H1 (cell line): ENCODE results near the gene TMEM25. TPM values are rescaled to one million over a fixed set of nuclear protein-coding genes. Genes with fewer than 3 reads are reported as not detected.

ENCODE experiments used
- CTCF ChIA-PET: fragments of 300-600 bp; sonication (Branson Sonifier 250); formaldehyde crosslinking; loops from one replicate; lab custom pipeline; 2021; ENCODE audit not compliant: partially characterized antibody; lab: Charles Lee
- POLR2A ChIA-PET: fragments of 300-600 bp; sonication (Branson Sonifier 250); formaldehyde crosslinking; loops from one replicate; lab custom pipeline; 2021; ENCODE audit warnings: inconsistent platforms; ENCODE audit not compliant: partially characterized antibody; lab: Charles Lee
- DNase-seq, 2 experiments: peaks; one replicate each; pipeline versions ENCODE4 v3.0.0 to v3.0.0-alpha.2; 2010 to 2022; ENCODE audit warnings: low spot score in 2 of 2, low read depth in 1 of 2, mixed read lengths in 1 of 2
- FAIRE-seq: peaks from 2 replicates; lab custom pipeline; 2011; peaks lifted over from hg19 to GRCh38; lab: Jason Lieb, UNC
- H2AFZ ChIP-seq: 2 replicates; pipeline ENCODE4 v1.8.1; 2012; ENCODE audit warnings: low read length, inconsistent platforms
- H2AK5ac ChIP-seq: 2 replicates; pipeline ENCODE4 v1.6.1; 2013; ENCODE audit warnings: low read depth, low read length
- H2BK120ac ChIP-seq: replicated peaks from 2 replicates; pipeline ENCODE3; 2013; ENCODE audit warnings: low read depth, low read length, inconsistent platforms
- H2BK12ac ChIP-seq: 2 replicates; pipeline ENCODE4 v1.6.1; 2013; ENCODE audit warnings: low read depth, low read length
- H2BK15ac ChIP-seq: 2 replicates; pipeline ENCODE4 v1.6.1; 2013; ENCODE audit warnings: low read length
- H2BK20ac ChIP-seq: 2 replicates; pipeline ENCODE4 v1.6.1; 2013; ENCODE audit warnings: low read length
- H2BK5ac ChIP-seq: 2 replicates; pipeline ENCODE4 v1.6.1; 2013; ENCODE audit warnings: low read depth, low read length
- H3K14ac ChIP-seq: 2 replicates; pipeline ENCODE4 v1.6.1; 2013; ENCODE audit warnings: inconsistent platforms; ENCODE audit not compliant: insufficient read length
- H3K18ac ChIP-seq: 2 replicates; pipeline ENCODE4 v1.6.1; 2013; ENCODE audit warnings: low read length; ENCODE audit errors: extremely low read depth
- H3K23ac ChIP-seq: 2 replicates; pipeline ENCODE4 v1.6.1; 2013; ENCODE audit warnings: inconsistent platforms; ENCODE audit not compliant: insufficient read length
- H3K23me2 ChIP-seq: 2 replicates; pipeline ENCODE4 v1.6.1; 2013; ENCODE audit warnings: low read depth, low read length
- H3K27ac ChIP-seq: 2 replicates; pipeline ENCODE4 v1.6.1; 2011; ENCODE audit warnings: low read depth, low read length, inconsistent platforms
- H3K27me3 ChIP-seq, 4 experiments: replicated peaks in 1 of 4; 1 replicate in 1 of 4; 2 replicates in 3 of 4; pipeline versions ENCODE4 v1.6.1 to v1.8.1; 2011 to 2013; ENCODE audit warnings: low read length in 3 of 4, mild to moderate bottlenecking in 3 of 4, inconsistent platforms in 2 of 4, mixed read lengths in 2 of 4, moderate library complexity in 1 of 4; ENCODE audit not compliant: control insufficient read depth in 3 of 4, insufficient read depth in 3 of 4; ENCODE audit errors: extremely low read depth in 1 of 4
- H3K36me3 ChIP-seq, 4 experiments: 2 replicates each; pipeline versions ENCODE4 v1.6.1 to v1.8.1; 2011 to 2013; ENCODE audit warnings: mild to moderate bottlenecking in 4 of 4, low read length in 3 of 4, moderate library complexity in 2 of 4, control low read depth in 1 of 4, inconsistent platforms in 1 of 4; ENCODE audit not compliant: insufficient read depth in 4 of 4, control insufficient read depth in 2 of 4
- H3K4ac ChIP-seq: replicated peaks from 2 replicates; pipeline ENCODE3; 2013; ENCODE audit warnings: low read length, low read depth, mixed read lengths, inconsistent platforms; ENCODE audit not compliant: insufficient read length
- H3K4me1 ChIP-seq, 4 experiments: replicated peaks in 1 of 4; 1 replicate in 1 of 4; 2 replicates in 3 of 4; pipeline versions ENCODE4 v1.6.1 to v1.8.1; 2011 to 2013; ENCODE audit warnings: low read length in 3 of 4, inconsistent platforms in 2 of 4, mixed read lengths in 1 of 4; ENCODE audit not compliant: insufficient read depth in 4 of 4, control insufficient read depth in 3 of 4
- H3K4me2 ChIP-seq, 2 experiments: 2 replicates each; pipeline versions ENCODE4 v1.6.1 to v1.8.1; 2011 to 2013; ENCODE audit warnings: low read depth in 2 of 2, low read length in 2 of 2, control low read depth in 1 of 2, inconsistent platforms in 1 of 2, mild to moderate bottlenecking in 1 of 2; ENCODE audit not compliant: insufficient read depth in 1 of 2
- H3K4me3 ChIP-seq, 4 experiments: fragments of 200-600, 300-600 bp in 1 of 4; sonication (generic), shearing (Covaris generic), sonication (Bioruptor Twin) in 1 of 4; 2 replicates each; pipeline versions ENCODE4 v1.5.1 to v1.8.1; 2011 to 2016; ENCODE audit warnings: low read length in 4 of 4, low read depth in 3 of 4, control low read depth in 2 of 4, inconsistent platforms in 2 of 4, mild to moderate bottlenecking in 2 of 4, mixed read lengths in 1 of 4, moderate library complexity in 1 of 4; ENCODE audit not compliant: insufficient read depth in 2 of 4; ENCODE audit errors: extremely low read depth in 1 of 4
- H3K56ac ChIP-seq: replicated peaks from 2 replicates; pipeline ENCODE3; 2013; ENCODE audit warnings: low read depth, mild to moderate bottlenecking, mixed read lengths, low read length, inconsistent platforms; ENCODE audit not compliant: insufficient read length
- H3K79me1 ChIP-seq: 2 replicates; pipeline ENCODE4 v1.6.1; 2013; ENCODE audit warnings: low read depth, low read length, control low read depth
- H3K79me2 ChIP-seq, 2 experiments: 2 replicates each; pipeline versions ENCODE4 v1.6.1 to v1.8.1; 2012 to 2013; ENCODE audit warnings: low read length in 2 of 2, mild to moderate bottlenecking in 2 of 2, inconsistent platforms in 1 of 2; ENCODE audit not compliant: insufficient read depth in 2 of 2, control insufficient read depth in 1 of 2
- H3K9ac ChIP-seq, 4 experiments: replicated peaks in 1 of 4; 1 replicate in 1 of 4; 2 replicates in 3 of 4; pipeline versions ENCODE4 v1.6.1 to v1.8.1; 2011 to 2013; ENCODE audit warnings: low read depth in 3 of 4, low read length in 3 of 4, control low read depth in 2 of 4, mild to moderate bottlenecking in 2 of 4, moderate library complexity in 2 of 4, inconsistent platforms in 1 of 4; ENCODE audit errors: extremely low read depth in 1 of 4
- H3K9me3 ChIP-seq, 2 experiments: 2 replicates each; pipeline versions ENCODE4 v1.6.1 to v1.8.1; 2012 to 2013; ENCODE audit warnings: mild to moderate bottlenecking in 2 of 2, moderate library complexity in 2 of 2, control low read depth in 1 of 2, inconsistent platforms in 1 of 2, low read depth in 1 of 2, low read length in 1 of 2, mixed read lengths in 1 of 2; ENCODE audit not compliant: insufficient read depth in 2 of 2
- H4K20me1 ChIP-seq, 2 experiments: replicated peaks in 1 of 2; 2 replicates each; pipeline versions ENCODE3 to v1.8.1; 2011 to 2013; ENCODE audit warnings: inconsistent platforms in 2 of 2, low read length in 2 of 2, mild to moderate bottlenecking in 1 of 2; ENCODE audit not compliant: insufficient read depth in 2 of 2, control insufficient read depth in 1 of 2
- H4K5ac ChIP-seq: 2 replicates; pipeline ENCODE4 v1.6.1; 2013; ENCODE audit warnings: low read length, low read depth, mixed read lengths, inconsistent platforms; ENCODE audit not compliant: insufficient read length
- H4K8ac ChIP-seq: 2 replicates; pipeline ENCODE4 v1.8.0; 2013; ENCODE audit warnings: mild to moderate bottlenecking, moderate library complexity, low read length, inconsistent platforms; ENCODE audit not compliant: insufficient read depth; ENCODE audit errors: extremely low read depth
- H4K91ac ChIP-seq: replicated peaks from 2 replicates; pipeline ENCODE3; 2013; ENCODE audit warnings: low read length, mixed read lengths, inconsistent platforms; ENCODE audit not compliant: insufficient read length
- CBX8 ChIP-seq: fragments of 300-800, 300-1000 bp; sonication (generic); IDR thresholded peaks from 2 replicates; pipeline ENCODE4 v1.7.1; 2016; ENCODE audit warnings: low read depth, low read length, borderline replicate concordance
- EGR1 ChIP-seq: IDR thresholded peaks from 2 replicates; pipeline ENCODE4 v1.6.1; 2011; ENCODE audit warnings: low read depth, low read length, borderline replicate concordance
- GABPA ChIP-seq: IDR thresholded peaks from 2 replicates; pipeline ENCODE4 v1.6.1; 2011; ENCODE audit warnings: mild to moderate bottlenecking, low read length, moderate library complexity, borderline replicate concordance; ENCODE audit not compliant: insufficient read depth
- KDM5A ChIP-seq: fragments of 200-600 bp; IDR thresholded peaks from 2 replicates; pipeline ENCODE4 v1.7.1; 2012; ENCODE audit warnings: mild to moderate bottlenecking, low read length, inconsistent platforms, mixed read lengths
- POLR2AphosphoS5 ChIP-seq: IDR thresholded peaks from 2 replicates; pipeline ENCODE4 v1.6.1; 2011; ENCODE audit warnings: low read depth, low read length
- RAD21 ChIP-seq, 2 experiments: IDR thresholded peaks in 1 of 2; conservative IDR thresholded peaks in 1 of 2; 2 replicates each; pipeline ENCODE4 v1.6.1; 2011; ENCODE audit warnings: low read depth in 2 of 2, low read length in 2 of 2, improper control_type of control experiment in 1 of 2, inconsistent platforms in 1 of 2, mild to moderate bottlenecking in 1 of 2, moderate library complexity in 1 of 2
- TAF7 ChIP-seq: optimal IDR thresholded peaks from 2 replicates; pipeline ENCODE3; 2011; ENCODE audit warnings: low read depth, mild to moderate bottlenecking, inconsistent platforms, low read length, moderate library complexity, borderline replicate concordance
- WGBS, 2 experiments: shearing (Covaris generic) in 1 of 2; methylation state at CpG; one replicate each; pipeline versions ENCODE4 v1.1.6 to v1.1.7; 2013 to 2015; ENCODE audit warnings: low lambda C conversion rate in 2 of 2, mixed read lengths in 2 of 2, inconsistent platforms in 1 of 2, low coverage in 1 of 2, missing lambda C conversion rate in 1 of 2; ENCODE audit not compliant: insufficient replicate concordance in 2 of 2, insufficient coverage in 1 of 2, insufficient read length in 1 of 2; ENCODE audit errors: extremely low coverage in 1 of 2, missing lambda C conversion rate in 1 of 2; 5-methylcytosine and 5-hydroxymethylcytosine counted together
- polyA plus RNA-seq, 7 experiments: library from polyadenylated mRNA; depleted of rRNA in 3 of 7; stranded (reverse) in 5 of 7; unstranded in 2 of 7; fragments of >200 nt in 5 of 7; fragments of 200-250 nt in 2 of 7; gene quantifications; 1 replicate in 5 of 7; 2 replicates in 1 of 7; 4 replicates in 1 of 7; pipeline versions ENCODE4 v1.2.1 to v1.2.3, GENCODE V29; 2011 to 2013; ENCODE audit warnings: missing spikeins in 2 of 7, mixed read lengths in 2 of 7
- total RNA-seq: library from RNA; stranded (reverse); fragmentation: NEBNext Ultra II Directional; extraction: Animal tissue kit (Norgen Biotek cat#: 25700); gene quantifications from 2 replicates; pipeline ENCODE4 v1.2.1, GENCODE V29; 2021

The TMEM25 gene
- total and polyA plus RNA-seq, 2 of the 8 experiments (the other 6 are each of a cell fraction or from before 2014, with no cell fraction given): 18.3 to 26.8 TPM

DNA sequence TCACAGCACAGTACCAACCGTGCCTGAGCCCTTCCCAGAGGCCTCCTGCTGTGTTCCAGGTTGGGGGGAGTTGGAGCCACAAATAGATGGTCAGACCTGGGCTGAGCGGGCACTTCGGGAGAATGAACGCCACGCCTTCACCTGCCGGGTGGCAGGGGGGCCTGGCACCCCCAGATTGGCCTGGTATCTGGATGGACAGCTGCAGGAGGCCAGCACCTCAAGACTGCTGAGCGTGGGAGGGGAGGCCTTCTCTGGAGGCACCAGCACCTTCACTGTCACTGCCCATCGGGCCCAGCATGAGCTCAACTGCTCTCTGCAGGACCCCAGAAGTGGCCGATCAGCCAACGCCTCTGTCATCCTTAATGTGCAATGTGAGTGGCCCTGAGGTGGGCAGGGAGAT lies 1.1 kb downstream of the TMEM25 start:
- no peak overlapping the region for H2AFZ ChIP-seq
- no peak overlapping the region for H2AK5ac ChIP-seq
- no peak overlapping the region for H2BK120ac ChIP-seq
- no peak overlapping the region for H3K27ac ChIP-seq
- H4K8ac ChIP-seq: no peak overlapping the region
- peak overlapping the region; percentile 83 to 95 (median 94); a peak in 6 of 8 replicates for H3K4me3 ChIP-seq
- H2BK12ac ChIP-seq: no peak overlapping the region
- H3K14ac ChIP-seq: no peak overlapping the region
- H2BK15ac ChIP-seq: no peak overlapping the region
- H3K36me3 ChIP-seq: no peaks in the 10 kb centered on the region; a peak in 1 of 8 replicates
- H3K56ac ChIP-seq: no peak overlapping the region
- no peak overlapping the region for H3K23ac ChIP-seq
- WGBS, 2 experiments: 83% methylated on average over 10 of the region's 10 CpGs; no CpG with 5 or more reads in 1 of the 2 experiments
- peak overlapping the region; percentile 72 to 97 for H3K4me2 ChIP-seq
- H2BK5ac ChIP-seq: no peak overlapping the region
- H3K79me2 ChIP-seq: no peaks in the 10 kb centered on the region
- peaks cover 5% of the 10 kb centered on the region; the same call in 1 of the 2 replicates for H3K79me1 ChIP-seq
- H3K4me1 ChIP-seq: peaks cover 0 to 14% (median 8%) of the 10 kb centered on the region in 4 experiments; a peak in 5 of 7 replicates
- H4K91ac ChIP-seq: no peak overlapping the region
- peaks cover 0 to 1% of the 10 kb centered on the region in 2 experiments for H4K20me1 ChIP-seq
- no peak overlapping the region for H3K4ac ChIP-seq
- no peak overlapping the region for H2BK20ac ChIP-seq
- H3K9ac ChIP-seq: no peak overlapping the region
- no peak for FAIRE-seq
- ChIA-PET POLR2A (interaction anchor here (1.0 to 1.4 kb wide), 2 partner anchors 9 to 13 kb away, joined by 3 read pairs; no protein-coding TSS in a partner anchor), CTCF (no interaction called here)
- no peaks in the 10 kb centered on the region for H3K9me3 ChIP-seq
- H3K18ac ChIP-seq: no peak overlapping the region
- H3K23me2 ChIP-seq: peaks cover 8% of the 10 kb centered on the region
- no peak for DNase-seq
- no peaks in the 10 kb centered on the region; a peak in 2 of 7 replicates for H3K27me3 ChIP-seq
- no peak overlapping the region for H4K5ac ChIP-seq
- TF ChIP-seq EGR1 (no peak), GABPA (no peak), CBX8 (no peak), RAD21 (IDR thresholded peaks at IDR 0.05 in 1 of 2, conservative IDR thresholded peaks at IDR 0.05 in 1 of 2; ENCODE audit: low read depth in 2 of 2, low read length in 2 of 2) (no peak), KDM5A (no peak), TAF7 (no peak), POLR2AphosphoS5 (no peak)
